Thyroid gland (tissue), 4 donors: ENCODE data around the gene ATP5PF.

Experiments
- CTCF ChIP-seq, 6 experiments: fragments of 200-600 bp in 3 of 6; fragments of 450-650 bp in 3 of 6; sonication (generic) in 3 of 6; IDR thresholded peaks; one replicate each; pipeline ENCODE4 v1.5.1; 2016 to 2019; ENCODE audit warnings: antibody characterized with exemption in 6 of 6, mild to moderate bottlenecking in 2 of 6, inconsistent platforms in 1 of 6, moderate library complexity in 1 of 6
- POLR2A ChIP-seq, 2 donors: fragments of 450-650 bp; IDR thresholded peaks; one replicate each; pipeline ENCODE4 v1.6.1; 2017; ENCODE audit warnings: antibody characterized with exemption in 2 of 2, mild to moderate bottlenecking in 2 of 2, moderate library complexity in 1 of 2

- TF ChIP-seq CTCF (IDR thresholded peaks at IDR 0.05) (peak in 3 of 6 experiments; percentile 11 to 19 (median 11)), POLR2A (IDR thresholded peaks at IDR 0.05) (peak in 1 of 2 donors; percentile 32)
Observed at GRCh38 chr21:25734904-25735645, at the start of gene ATP5PF, which contains the start of gene GABPA.
